Activated T-cell treated with anti-CD3 and anti-CD28 coated beads for 4 hours (primary cell): Measurements from ENCODE around the gene IQGAP1.
A peak's percentile ranks its signal among the peaks of the same experiment; 100 is the strongest.
"Not testable (repeated sequence)": the region's sequence is repeated elsewhere in the genome, so short reads cannot be mapped to it uniquely, and the experiment has no call there.

ENCODE experiments used
- DNase-seq: peaks from one replicate; pipeline ENCODE4 v3.0.0-alpha.2; 2020

The IQGAP1 gene

GRCh38 chr15:90367576-90367975, 20.5 kb upstream of the IQGAP1 start:
- no peak for DNase-seq

GRCh38 chr15:90375071-90375470, 13.0 kb upstream of the IQGAP1 start:
- DNase-seq = no peak

GRCh38 chr15:90376789-90377188, 11.3 kb upstream of the IQGAP1 start:
- peak; percentile 26 for DNase-seq

- no peak for DNase-seq
These were observed 8.8 kb upstream of the IQGAP1 start for GRCh38 chr15:90379263-90379662.

- DNase-seq = no peak
These were observed 6.5 kb upstream of the IQGAP1 start for GRCh38 chr15:90381515-90381914.

- no peak for DNase-seq
These were observed 5.7 kb upstream of the IQGAP1 start for GRCh38 chr15:90382320-90382719.

- no peak for DNase-seq
These were observed 1.8 kb upstream of the IQGAP1 start for GRCh38 chr15:90386221-90386620.

GRCh38 chr15:90388462-90389380, 679 bp downstream of the IQGAP1 start:
- peak; percentile 17 for DNase-seq

- no peak for DNase-seq
These were observed 1.5 kb downstream of the IQGAP1 start for GRCh38 chr15:90389513-90389912.

GRCh38 chr15:90393040-90393439, 5.0 kb downstream of the IQGAP1 start:
- no peak for DNase-seq

- DNase-seq = no peak
These were observed 6.0 kb downstream of the IQGAP1 start for GRCh38 chr15:90394074-90394473.

- DNase-seq = no peak
These were observed 6.9 kb downstream of the IQGAP1 start for GRCh38 chr15:90394748-90395442.

GRCh38 chr15:90396321-90396720, 8.3 kb downstream of the IQGAP1 start:
- DNase-seq = no peak

- no peak for DNase-seq
These were observed 12.1 kb downstream of the IQGAP1 start for GRCh38 chr15:90400005-90400758.

GRCh38 chr15:90400759-90401314, 12.8 kb downstream of the IQGAP1 start:
- DNase-seq = peak; percentile 45

- DNase-seq = no peak
These were observed 13.5 kb downstream of the IQGAP1 start for GRCh38 chr15:90401495-90401894.

- no peak for DNase-seq
These were observed 14.2 kb downstream of the IQGAP1 start for GRCh38 chr15:90402223-90402622.

GRCh38 chr15:90402767-90403166, 14.7 kb downstream of the IQGAP1 start:
- no peak for DNase-seq

GRCh38 chr15:90405055-90405607, 17.1 kb downstream of the IQGAP1 start:
- no peak for DNase-seq

GRCh38 chr15:90407336-90407735, 19.3 kb downstream of the IQGAP1 start:
- no peak for DNase-seq

GRCh38 chr15:90407871-90408317, 19.9 kb downstream of the IQGAP1 start:
- DNase-seq = no peak

- DNase-seq = no peak
These were observed 20.6 kb downstream of the IQGAP1 start for GRCh38 chr15:90408657-90409056.

- DNase-seq = not testable (repeated sequence)
These were observed 21.5 kb downstream of the IQGAP1 start for GRCh38 chr15:90409587-90409986.
